Tibial artery (tissue), 4 donors: ENCODE data around the gene DAZAP2.

Source experiments
- DNase-seq, 2 donors: peaks; one replicate each; pipeline ENCODE4 v3.0.0-alpha.2; 2019
- H3K27ac ChIP-seq, 2 donors: fragments of 200-600 bp; sonication (generic) in 1 of 2; 1 replicate in 1 of 2; 2 replicates in 1 of 2; pipeline ENCODE4 v1.5.1; 2018 to 2019; ENCODE audit warnings: mild to moderate bottlenecking in 1 of 2
- H3K27me3 ChIP-seq, 2 donors: fragments of 200-600 bp; sonication (generic) in 1 of 2; one replicate each; pipeline versions ENCODE4 v1.5.1 to v1.6.0; 2016 to 2019
- H3K36me3 ChIP-seq, 3 donors: fragments of 200-600 bp; sonication (generic) in 2 of 3; one replicate each; pipeline ENCODE4 v1.5.1; 2016 to 2019; ENCODE audit warnings: mild to moderate bottlenecking in 2 of 3
- H3K4me1 ChIP-seq, 4 donors: fragments of 200-600 bp; sonication (generic) in 2 of 4; 1 replicate in 3 of 4; 2 replicates in 1 of 4; pipeline ENCODE4 v1.5.1; 2016 to 2019
- H3K4me3 ChIP-seq, 2 donors: fragments of 200-600 bp; sonication (generic) in 1 of 2; 1 replicate in 1 of 2; 2 replicates in 1 of 2; pipeline ENCODE4 v1.5.1; 2018 to 2019; ENCODE audit warnings: mild to moderate bottlenecking in 2 of 2
- H3K9me3 ChIP-seq, 3 donors: fragments of 200-600 bp; sonication (generic) in 1 of 3; one replicate each; pipeline ENCODE4 v1.5.1; 2016 to 2019
- CTCF ChIP-seq, 2 experiments: fragments of 200-600 bp in 1 of 2; fragments of 450-650 bp in 1 of 2; IDR thresholded peaks; one replicate each; pipeline ENCODE4 v1.5.1; 2017 to 2019; ENCODE audit warnings: antibody characterized with exemption in 2 of 2, mild to moderate bottlenecking in 1 of 2, moderate library complexity in 1 of 2
- intact Hi-C: fragments of 100-400 bp; cut with DNase I; formaldehyde crosslinking; loops from one replicate; pipeline ENCODE4 v1.15.0; 2023; ENCODE audit warnings: low total_unique reads

Gene DAZAP2

DNA sequence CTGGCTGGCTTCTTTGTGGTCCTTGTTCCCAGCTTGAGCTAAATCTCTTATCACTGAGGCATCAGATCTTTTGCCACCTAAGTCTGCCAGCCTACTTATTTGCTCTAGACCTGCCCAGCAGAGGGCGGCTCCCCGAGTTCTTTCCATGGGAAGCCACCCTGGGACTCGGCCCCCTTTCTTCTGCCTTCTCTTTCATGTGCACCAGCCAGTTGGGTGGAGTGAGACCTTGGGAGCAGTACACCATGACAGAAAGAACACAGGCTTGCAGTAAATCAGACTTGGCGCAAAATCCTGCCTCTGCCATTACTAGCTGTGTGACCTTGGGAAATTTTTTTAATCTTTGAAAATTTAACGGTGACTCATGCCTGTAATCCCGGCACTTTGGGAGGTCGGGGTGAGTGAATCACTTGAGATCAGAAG, 24.1 kb downstream of the DAZAP2 start:
- Histone ChIP-seq H3K9me3 (no peaks in the 10 kb centered on the region), H3K27ac (no peak overlapping the region), H3K4me3 (no peak overlapping the region), H3K4me1 (no peaks in the 10 kb centered on the region), H3K27me3 (no peaks in the 10 kb centered on the region), H3K36me3 (no peaks in the 10 kb centered on the region)
- peak; percentile 13 to 16 for TF ChIP-seq CTCF (IDR thresholded peaks at IDR 0.05)
- no peak for DNase-seq
- intact Hi-C loops: no loop called here

- Histone ChIP-seq H3K27ac (no peak overlapping the region), H3K4me3 (no peak overlapping the region), H3K9me3 (no peaks in the 10 kb centered on the region), H3K27me3 (no peaks in the 10 kb centered on the region), H3K36me3 (no peaks in the 10 kb centered on the region), H3K4me1 (no peaks in the 10 kb centered on the region)
- intact Hi-C loops: no loop called here
- DNase-seq: no peak
- no peak for TF ChIP-seq CTCF (IDR thresholded peaks at IDR 0.05)
Observed at GRCh38 chr12:51263341-51263740, 24.7 kb downstream of the DAZAP2 start.

DNA sequence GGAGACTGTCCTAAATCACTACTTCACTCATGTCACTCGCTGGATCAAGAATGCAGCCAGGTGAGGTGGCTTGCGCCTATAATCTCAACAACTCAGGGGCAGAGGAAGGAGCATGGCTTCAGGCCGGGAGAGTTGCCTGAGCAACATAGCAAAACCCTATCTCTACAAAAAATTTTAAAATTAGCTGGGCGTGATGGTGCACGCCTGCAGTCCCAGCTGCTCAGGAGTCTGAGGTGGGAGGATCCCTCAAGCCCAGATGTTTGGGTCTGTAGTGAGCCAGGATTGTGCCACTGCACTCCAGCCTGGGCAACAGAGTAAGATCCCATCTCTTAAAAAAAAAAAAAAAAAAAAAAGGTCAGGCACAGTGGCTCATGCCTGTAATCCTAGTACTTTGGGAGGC, 25.7 kb downstream of the DAZAP2 start:
- H3K4me3 ChIP-seq: no peak overlapping the region
- intact Hi-C loops: no loop called here
- H3K4me1 ChIP-seq: peaks cover 0 to under 1% (median under 1%) of the 10 kb centered on the region in 4 donors
- no peaks in the 10 kb centered on the region for H3K27me3 ChIP-seq
- H3K36me3 ChIP-seq: no peaks in the 10 kb centered on the region
- H3K27ac ChIP-seq: no peak overlapping the region
- no peak for DNase-seq
- H3K9me3 ChIP-seq: no peaks in the 10 kb centered on the region
- no peak for TF ChIP-seq CTCF (IDR thresholded peaks at IDR 0.05)

DNA sequence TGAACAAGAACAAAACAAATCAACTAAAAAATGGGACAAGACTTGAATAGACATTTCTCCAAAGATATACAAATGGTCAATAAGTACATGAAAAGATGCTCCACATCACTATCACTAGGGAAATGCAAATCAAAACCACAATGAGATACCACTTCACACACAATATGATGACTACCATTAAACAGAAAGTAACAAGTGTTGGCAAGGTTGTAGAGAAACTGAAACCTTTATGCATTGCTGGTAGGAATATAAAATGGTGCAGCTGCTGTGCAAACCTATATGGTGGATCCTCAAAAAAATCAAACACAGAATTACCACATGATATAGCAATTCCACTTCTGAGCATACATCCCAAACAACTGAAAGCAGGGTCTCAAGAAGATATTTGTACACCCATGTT, 26.4 kb downstream of the DAZAP2 start:
- DNase-seq: no peak
- no peak overlapping the region for H3K4me3 ChIP-seq
- H3K4me1 ChIP-seq: peaks cover 0 to 8% (median 5%) of the 10 kb centered on the region in 4 donors
- peaks cover 0 to 6% of the 10 kb centered on the region in 2 donors for H3K27me3 ChIP-seq
- H3K9me3 ChIP-seq: no peaks in the 10 kb centered on the region
- no peak for TF ChIP-seq CTCF (IDR thresholded peaks at IDR 0.05)
- H3K27ac ChIP-seq: no peak overlapping the region
- intact Hi-C loops: no loop called here
- H3K36me3 ChIP-seq: no peaks in the 10 kb centered on the region

GRCh38 chr12:51269174-51270066, 30.8 kb downstream of the DAZAP2 start:
- Histone ChIP-seq H3K9me3 (no peaks in the 10 kb centered on the region), H3K27me3 (peaks cover 0 to 12% of the 10 kb centered on the region in 2 donors), H3K36me3 (no peaks in the 10 kb centered on the region), H3K4me1 (peaks cover 0 to 18% (median 12%) of the 10 kb centered on the region in 4 donors), H3K4me3 (peak overlapping the region; percentile 74 to 78), H3K27ac (peak overlapping the region in 1 of 2 donors; percentile 26)
- TF ChIP-seq CTCF (IDR thresholded peaks at IDR 0.05): no peak
- intact Hi-C loops: no loop called here
- no peak for DNase-seq
